Motor neuron (in vitro differentiated cells): Measurements from ENCODE around the gene TRAF3IP3. TPM values are rescaled to one million over a fixed set of nuclear protein-coding genes. Genes with fewer than 3 reads are reported as not detected.

Experiments used
- ATAC-seq, 8 experiments: fragments of 200-7000 bp; cut with Tn5 transposase; replicated peaks in 6 of 8; 2 replicates each; pipeline ENCODE4 v1.8.0; 2021; ENCODE audit warnings: mild to moderate bottlenecking in 8 of 8, moderate library complexity in 8 of 8
- H3K27ac ChIP-seq, 2 donors: fragments of 250-450 bp; sonication (Bioruptor Pico); 2 replicates each; pipeline ENCODE4 v1.9.0; 2021; ENCODE audit warnings: antibody characterized with exemption in 2 of 2, mild to moderate bottlenecking in 2 of 2, moderate library complexity in 1 of 2
- H3K4me1 ChIP-seq, 2 donors: fragments of 250-450 bp; sonication (Bioruptor Pico); replicated peaks in 1 of 2; 2 replicates each; pipeline ENCODE4 v1.6.1; 2021; ENCODE audit warnings: antibody characterized with exemption in 2 of 2, mild to moderate bottlenecking in 2 of 2, moderate library complexity in 1 of 2
- H3K4me3 ChIP-seq, 5 donors: fragments of 250-450 bp; sonication (Bioruptor Pico); 2 replicates each; pipeline ENCODE4 v1.9.0; 2021; ENCODE audit warnings: antibody characterized with exemption in 5 of 5, mild to moderate bottlenecking in 5 of 5, moderate library complexity in 4 of 5
- WGBS, 10 experiments: fragments of 450-650 bp; shearing (Covaris generic); methylation state at CpG; one replicate each; pipeline ENCODE4 v1.0.0; 2022; 5-methylcytosine and 5-hydroxymethylcytosine counted together
- in situ Hi-C, 9 experiments: fragments of 400-800 bp; cut with MboI; loops; one replicate each; pipeline ENCODE4 v1.15.0; 2021; ENCODE audit warnings: low sequenced_read_pairs in 9 of 9, low pct_unique_long_range_greater_than_20kb in 2 of 9; ENCODE audit not compliant: unreplicated experiment in 9 of 9
- total RNA-seq, 8 experiments: library from RNA; unstranded; fragments of 300-600 nt; gene quantifications; 2 replicates each; pipeline versions ENCODE4 v1.2.3 to v1.2.4, GENCODE V29; 2022

TRAF3IP3 gene, protein sequence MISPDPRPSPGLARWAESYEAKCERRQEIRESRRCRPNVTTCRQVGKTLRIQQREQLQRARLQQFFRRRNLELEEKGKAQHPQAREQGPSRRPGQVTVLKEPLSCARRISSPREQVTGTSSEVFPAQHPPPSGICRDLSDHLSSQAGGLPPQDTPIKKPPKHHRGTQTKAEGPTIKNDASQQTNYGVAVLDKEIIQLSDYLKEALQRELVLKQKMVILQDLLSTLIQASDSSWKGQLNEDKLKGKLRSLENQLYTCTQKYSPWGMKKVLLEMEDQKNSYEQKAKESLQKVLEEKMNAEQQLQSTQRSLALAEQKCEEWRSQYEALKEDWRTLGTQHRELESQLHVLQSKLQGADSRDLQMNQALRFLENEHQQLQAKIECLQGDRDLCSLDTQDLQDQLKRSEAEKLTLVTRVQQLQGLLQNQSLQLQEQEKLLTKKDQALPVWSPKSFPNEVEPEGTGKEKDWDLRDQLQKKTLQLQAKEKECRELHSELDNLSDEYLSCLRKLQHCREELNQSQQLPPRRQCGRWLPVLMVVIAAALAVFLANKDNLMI
- 1 to 10 TPM in 3 of 8 experiments, under 1 TPM in 5; 0.20 to 1.6 (median 0.64) TPM for total RNA-seq

DNA sequence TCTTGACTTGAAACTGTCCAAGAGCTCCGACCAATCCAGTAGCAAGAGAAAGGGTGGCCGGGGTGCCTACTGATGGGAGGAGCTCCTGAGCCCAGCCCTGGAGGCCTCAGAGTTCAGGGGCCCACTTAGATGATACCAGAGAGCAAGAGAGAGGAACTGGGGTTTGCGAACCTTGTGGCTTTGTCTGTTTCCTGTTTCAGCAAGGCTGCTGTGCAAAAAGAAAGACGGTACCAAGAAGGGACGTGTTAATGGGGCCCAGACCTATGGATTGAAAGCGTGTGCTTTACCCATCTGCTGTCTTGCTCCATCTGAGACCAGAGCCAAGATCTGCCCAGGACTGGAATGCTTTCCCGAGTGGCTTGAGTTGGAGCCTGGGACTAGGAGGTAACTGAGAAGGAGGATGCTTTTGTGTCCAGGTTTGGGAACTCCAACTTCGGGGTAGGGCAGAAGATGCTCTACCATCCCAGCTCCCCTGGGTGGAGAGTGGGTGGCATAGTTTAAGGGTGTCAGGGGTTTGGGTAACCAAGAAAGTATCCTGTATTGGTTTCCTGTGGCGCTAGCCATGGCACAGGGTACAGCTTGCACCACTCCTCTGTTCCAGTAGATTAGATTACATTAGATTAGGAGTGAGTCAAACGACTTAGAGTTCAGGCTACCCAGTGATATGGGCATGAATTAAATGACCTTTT is at the start of gene TRAF3IP3:
TSS of gene TRAF3IP3 (plus strand) at position 128 of the 689 bp plus-strand sequence. CDS start 3,987 bp downstream, outside the sequence.
- 60 to 100% (median 70%) methylated on average over 1 to 9 of the region's 10 CpGs; no CpG with 5 or more reads in 2 of the 10 experiments for WGBS, 10 experiments
- Histone ChIP-seq H3K27ac (no peak within 1 kb of the TSS), H3K4me1 (no peaks in the 10 kb centered on the region), H3K4me3 (no peak within 1 kb of the TSS)
- in situ Hi-C loops, result no loop called here
- ATAC-seq, result no peak

DNA sequence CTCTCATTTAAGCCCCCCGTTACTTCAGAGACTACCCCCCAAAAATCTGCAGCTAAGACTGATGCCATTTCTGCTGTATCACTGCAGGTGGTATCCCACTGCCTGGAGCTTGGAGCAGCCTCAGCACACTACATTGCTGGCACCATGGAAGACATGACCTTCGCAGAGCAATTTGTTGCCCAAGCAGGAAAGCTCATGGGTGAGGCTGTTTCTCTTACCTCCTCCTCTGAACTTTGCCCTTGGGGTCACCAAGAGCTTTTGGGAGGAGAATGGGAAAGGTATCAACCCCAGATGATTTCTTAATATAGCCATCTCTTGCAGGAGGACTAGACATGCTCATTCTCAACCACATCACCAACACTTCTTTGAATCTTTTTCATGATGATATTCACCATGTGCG is 49.2 kb upstream of the TRAF3IP3 start:
- in situ Hi-C loops, result no loop called here
- 60 to 100% (median 94%) methylated on average over 1 to 3 of the region's 3 CpGs; no CpG with 5 or more reads in 4 of the 10 experiments for WGBS, 10 experiments
- Histone ChIP-seq H3K27ac (no peak overlapping the region), H3K4me3 (no peak overlapping the region), H3K4me1 (peaks cover 10 to 11% of the 10 kb centered on the region in 2 donors)
- no peak for ATAC-seq

DNA sequence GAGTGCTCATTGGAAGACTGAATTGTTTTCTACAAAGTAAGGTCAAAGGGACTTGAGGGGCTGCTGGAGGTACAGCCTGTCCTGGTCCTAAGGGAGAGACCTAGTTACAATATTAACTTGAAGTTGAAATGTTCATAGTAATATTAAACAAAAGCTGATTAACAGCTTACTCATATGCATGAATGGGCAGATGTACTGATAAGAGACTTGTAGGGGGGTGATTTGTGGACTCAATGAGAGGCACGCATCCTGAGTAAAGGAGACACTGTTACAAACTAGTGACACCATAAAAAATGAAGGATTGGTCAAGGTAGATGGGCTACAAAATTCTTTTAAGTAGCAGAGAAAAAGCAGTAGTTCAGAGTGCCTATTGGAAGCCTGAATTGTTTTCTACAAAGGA is 48.5 kb upstream of the TRAF3IP3 start:
- in situ Hi-C loops, result no loop called here
- no peak overlapping the region for H3K4me3 ChIP-seq
- no peak for ATAC-seq
- WGBS, 10 experiments, result 83 to 100% (median 100%) methylated on average over 1 of the region's 1 CpG; no CpG with 5 or more reads in 3 of the 10 experiments
- no peak overlapping the region for H3K27ac ChIP-seq
- peaks cover 10 to 11% of the 10 kb centered on the region in 2 donors for H3K4me1 ChIP-seq

DNA sequence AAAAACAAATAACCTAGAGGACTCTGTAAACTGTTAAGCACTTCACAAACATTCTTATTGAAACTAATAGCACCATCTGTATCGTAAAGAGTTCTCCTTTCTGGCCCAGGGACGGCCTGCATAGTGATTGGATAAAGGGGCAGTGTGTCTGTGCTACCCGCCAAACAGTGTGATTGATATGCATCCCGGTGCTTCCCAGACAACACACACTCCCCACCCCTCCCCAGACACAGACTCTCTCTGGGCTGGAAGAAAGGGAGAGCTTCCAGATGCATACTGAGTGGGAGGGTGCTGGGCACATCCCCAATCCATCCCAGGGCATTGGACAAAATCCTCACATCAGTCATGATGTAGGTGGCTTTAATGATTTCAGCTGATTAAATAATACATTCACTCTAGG is 47.6 kb upstream of the TRAF3IP3 start:
- WGBS, 10 experiments, result 0 to 63% (median 20%) methylated on average over 2 to 4 of the region's 4 CpGs; no CpG with 5 or more reads in 4 of the 10 experiments
- in situ Hi-C loops, result no loop called here
- peaks cover 10 to 11% of the 10 kb centered on the region in 2 donors for H3K4me1 ChIP-seq
- no peak overlapping the region for H3K27ac ChIP-seq
- peak in 5 of 8 experiments; percentile 82 to 100 (median 97) for ATAC-seq
- no peak overlapping the region for H3K4me3 ChIP-seq

DNA sequence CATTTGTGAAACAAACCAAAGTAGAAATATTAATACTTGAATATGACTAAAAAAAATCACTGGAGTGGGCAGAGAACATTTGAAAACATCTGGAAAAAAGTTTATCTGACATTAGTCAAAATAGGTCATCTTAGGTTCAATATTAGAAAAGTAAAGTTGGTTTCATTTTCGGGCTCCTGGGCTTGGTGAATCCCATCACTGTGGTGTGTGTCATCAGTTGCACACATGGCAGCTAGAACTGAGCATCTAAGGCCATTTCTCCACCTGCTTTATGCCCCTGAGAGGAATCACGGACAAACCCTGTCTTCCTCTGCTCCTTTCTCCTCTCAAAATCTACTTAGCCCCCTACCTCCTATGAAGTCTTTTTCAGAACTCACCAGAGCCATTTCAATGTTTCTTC is 45.8 kb upstream of the TRAF3IP3 start:
- H3K4me1 ChIP-seq, result peaks cover 7 to 10% of the 10 kb centered on the region in 2 donors
- peak in 2 of 8 experiments; percentile 26 to 32 for ATAC-seq
- H3K27ac ChIP-seq, result no peak overlapping the region
- WGBS, 10 experiments, result 24 to 100% (median 66%) methylated on average over 2 of the region's 2 CpGs; no CpG with 5 or more reads in 2 of the 10 experiments
- H3K4me3 ChIP-seq, result no peak overlapping the region
- in situ Hi-C loops, result no loop called here

DNA sequence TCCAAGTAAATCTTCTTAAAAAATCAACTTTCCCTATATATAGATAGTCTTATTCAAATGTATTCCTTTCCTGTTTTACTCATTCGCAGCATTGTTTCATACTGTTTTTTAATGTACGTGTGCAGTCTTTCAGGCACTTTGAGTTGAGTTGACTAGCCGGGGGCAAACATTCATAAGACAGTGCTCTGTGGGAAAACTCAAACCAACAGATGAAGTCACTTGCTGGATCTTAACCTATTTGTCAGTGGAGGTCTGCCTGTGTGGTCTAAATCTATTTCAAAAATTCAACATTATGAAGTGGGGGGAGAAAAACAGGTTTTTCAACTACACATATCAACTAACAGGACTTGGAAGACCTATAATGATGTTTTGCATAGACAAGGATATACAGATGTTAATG is 45.0 kb upstream of the TRAF3IP3 start:
- H3K4me1 ChIP-seq, result peaks cover 7 to 10% of the 10 kb centered on the region in 2 donors
- ATAC-seq, result no peak
- WGBS, 10 experiments, result 53 to 97% (median 86%) methylated on average over 2 to 3 of the region's 3 CpGs; no CpG with 5 or more reads in 2 of the 10 experiments
- no peak overlapping the region for H3K27ac ChIP-seq
- in situ Hi-C loops, result no loop called here
- no peak overlapping the region for H3K4me3 ChIP-seq

DNA sequence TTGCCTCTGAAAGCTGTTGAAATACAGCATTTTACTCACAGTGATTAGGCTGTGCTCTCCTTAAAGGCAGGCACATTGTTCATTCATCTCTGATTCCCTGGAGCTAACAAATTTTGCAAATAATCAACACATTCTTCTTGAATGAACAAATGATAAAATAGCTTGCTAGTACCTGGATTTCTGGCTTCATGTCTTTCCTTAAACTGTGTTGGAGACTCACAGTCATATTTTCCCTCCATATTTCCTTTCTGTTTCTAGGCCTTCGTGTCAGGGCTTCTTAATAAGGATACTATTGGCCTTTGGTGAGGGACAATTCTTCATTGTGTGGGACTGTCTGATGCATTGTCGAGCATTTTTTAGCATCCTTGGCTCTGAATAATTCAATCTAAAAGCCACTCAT is 41.5 kb upstream of the TRAF3IP3 start:
- Histone ChIP-seq H3K4me1 (no peaks in the 10 kb centered on the region), H3K27ac (no peak overlapping the region), H3K4me3 (no peak overlapping the region)
- ATAC-seq, result no peak
- in situ Hi-C loops, result no loop called here
- WGBS, 10 experiments, result 17 to 100% (median 75%) methylated on average over 1 to 2 of the region's 2 CpGs

DNA sequence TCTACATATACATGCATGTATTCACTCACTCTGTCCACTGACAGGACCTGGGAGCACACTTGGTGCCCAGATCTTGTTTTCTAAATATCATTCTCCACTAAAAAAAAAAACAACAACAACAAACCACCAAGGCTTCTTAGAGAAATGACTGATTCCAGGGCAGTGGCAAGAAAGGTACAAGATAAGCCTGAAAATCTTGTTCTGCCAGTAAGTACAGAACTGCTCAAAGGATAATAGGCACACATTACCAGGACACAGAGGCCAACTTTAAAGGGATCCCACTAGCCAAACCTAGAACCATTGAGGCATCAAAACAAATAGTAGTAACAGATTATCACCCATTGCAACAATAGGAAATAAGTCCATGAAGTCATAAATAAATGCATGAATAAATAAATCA is 40.5 kb upstream of the TRAF3IP3 start:
- Histone ChIP-seq H3K27ac (no peak overlapping the region), H3K4me1 (no peaks in the 10 kb centered on the region)
- no peak for ATAC-seq

DNA sequence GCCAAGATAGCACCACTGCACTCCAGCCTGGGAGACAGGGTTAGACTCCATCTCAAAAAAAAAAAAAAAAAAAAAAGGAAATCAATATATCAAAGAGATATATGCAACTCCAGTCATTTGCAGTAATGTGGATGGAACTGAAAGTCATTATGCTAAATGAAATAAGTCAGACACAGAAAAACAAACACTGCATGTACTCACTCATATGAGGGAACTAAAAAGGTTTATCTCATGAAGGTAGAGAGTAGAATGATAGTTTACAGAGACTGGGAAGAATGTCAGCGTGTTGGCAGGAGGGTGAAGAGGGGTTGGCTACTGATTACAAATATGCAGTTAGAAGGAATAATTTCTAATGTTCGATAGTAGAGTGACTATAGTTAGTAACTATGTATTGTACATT is 38.0 kb upstream of the TRAF3IP3 start:
- in situ Hi-C loops, result no loop called here
- 0 to 79% (median 66%) methylated on average over 1 to 2 of the region's 2 CpGs for WGBS, 10 experiments
- Histone ChIP-seq H3K4me1 (no peaks in the 10 kb centered on the region), H3K4me3 (no peak overlapping the region), H3K27ac (no peak overlapping the region)
- ATAC-seq, result peak in 2 of 8 experiments; percentile 36 to 64

More for the DNA sequence above, 40.5 kb upstream of the TRAF3IP3 start:
- no peak overlapping the region for H3K4me3 ChIP-seq
- in situ Hi-C loops, result no loop called here

DNA sequence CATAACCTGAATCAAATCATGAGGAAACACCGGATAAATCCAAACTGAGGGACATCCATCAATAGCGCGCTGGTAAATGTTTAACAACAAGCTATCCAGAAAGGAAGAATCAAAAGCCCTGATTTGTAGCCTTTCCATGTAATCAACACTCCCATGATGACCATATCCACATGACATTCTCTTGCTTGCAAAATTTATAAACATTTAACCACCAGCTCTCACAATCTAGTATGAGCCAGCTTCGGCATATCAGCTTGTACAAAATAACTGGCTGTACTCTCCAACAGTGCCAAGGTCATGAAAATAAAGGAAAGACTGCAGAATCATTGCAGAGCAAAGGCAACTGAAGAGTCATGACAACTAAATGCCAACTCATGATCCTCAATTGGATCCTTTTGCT is 35.5 kb upstream of the TRAF3IP3 start:
- ATAC-seq, result peak in 4 of 8 experiments; percentile 55 to 94 (median 92)
- Histone ChIP-seq H3K4me1 (no peaks in the 10 kb centered on the region), H3K4me3 (no peak overlapping the region), H3K27ac (no peak overlapping the region)
- WGBS, 10 experiments, result 37 to 96% (median 88%) methylated on average over 3 to 4 of the region's 4 CpGs
- in situ Hi-C loops, result no loop called here

DNA sequence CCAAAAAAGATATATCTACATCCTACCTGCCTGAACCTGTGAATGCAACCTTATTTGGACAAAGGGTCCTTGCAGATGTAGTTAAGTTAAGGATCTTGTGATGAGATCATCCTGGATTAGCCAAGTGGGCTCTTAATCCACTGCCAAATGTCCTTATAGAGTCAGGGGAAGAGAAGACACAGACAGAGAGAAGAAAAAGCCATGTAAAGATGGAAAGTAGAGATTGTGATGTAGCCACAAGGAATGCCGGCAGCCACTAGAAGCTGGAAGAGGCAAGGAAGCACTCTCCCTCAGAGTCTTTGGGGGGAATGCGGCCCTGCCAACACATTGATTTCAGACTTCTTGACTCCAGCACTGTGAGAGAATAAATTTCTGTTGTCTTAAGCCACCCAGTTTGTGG is 35.0 kb upstream of the TRAF3IP3 start:
- 79 to 100% (median 88%) methylated on average over 1 to 2 of the region's 2 CpGs; no CpG with 5 or more reads in 3 of the 10 experiments for WGBS, 10 experiments
- peak in 1 of 8 experiments; percentile 50 for ATAC-seq
- Histone ChIP-seq H3K4me3 (no peak overlapping the region), H3K27ac (no peak overlapping the region), H3K4me1 (no peaks in the 10 kb centered on the region)
- in situ Hi-C loops, result no loop called here

DNA sequence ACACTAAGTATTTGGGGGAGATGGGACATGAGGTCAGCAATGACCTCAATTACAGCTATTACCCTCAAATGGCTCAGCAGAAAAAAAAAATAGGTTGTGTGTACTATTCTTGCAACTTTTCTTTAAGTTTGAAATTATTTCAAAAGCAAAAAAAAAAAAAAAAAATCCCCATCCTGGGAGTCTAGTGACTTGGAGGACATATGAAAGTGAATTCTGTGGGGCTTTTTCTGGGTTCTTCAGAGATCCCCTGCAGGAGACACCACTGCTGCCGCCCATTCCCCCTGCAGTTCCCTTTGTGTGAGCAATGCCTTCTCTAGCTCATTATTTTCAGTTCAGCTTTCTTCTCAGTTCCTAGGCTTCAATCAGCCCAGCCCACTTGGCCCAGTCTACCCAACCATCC is 34.5 kb upstream of the TRAF3IP3 start:
- H3K4me3 ChIP-seq, result no peak overlapping the region
- H3K4me1 ChIP-seq, result no peaks in the 10 kb centered on the region
- ATAC-seq, result no peak
- in situ Hi-C loops, result no loop called here
- no peak overlapping the region for H3K27ac ChIP-seq
- WGBS, 10 experiments, result 38 to 100% (median 82%) methylated on average over 1 of the region's 1 CpG; no CpG with 5 or more reads in 3 of the 10 experiments

DNA sequence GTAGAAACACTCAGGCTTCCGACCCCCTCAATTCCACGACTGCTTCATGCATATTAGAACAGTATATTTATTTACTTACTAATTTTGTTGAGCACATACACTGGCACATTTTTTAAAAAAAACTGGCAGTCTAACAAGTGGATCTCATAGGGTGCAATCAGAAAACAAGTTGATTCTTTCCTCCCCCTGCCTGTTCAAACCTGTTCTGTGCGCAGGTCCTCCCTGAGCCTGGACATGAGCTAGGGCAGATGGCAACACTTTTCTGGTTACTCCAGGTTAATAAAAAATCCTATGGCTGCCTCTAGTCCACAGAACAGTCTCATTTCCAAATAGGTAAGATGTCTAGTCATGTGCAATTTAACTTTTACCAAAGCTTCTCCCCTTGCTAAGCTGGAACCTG is 32.6 kb upstream of the TRAF3IP3 start:
- no peaks in the 10 kb centered on the region for H3K4me1 ChIP-seq
- 36 to 100% (median 97%) methylated on average over 1 to 3 of the region's 3 CpGs; no CpG with 5 or more reads in 2 of the 10 experiments for WGBS, 10 experiments
- in situ Hi-C loops, result no loop called here
- no peak overlapping the region for H3K4me3 ChIP-seq
- no peak overlapping the region for H3K27ac ChIP-seq
- ATAC-seq, result no peak
